Measurements from ENCODE around the gene GAL3ST3. TPM values are rescaled to one million over a fixed set of nuclear protein-coding genes. Genes with fewer than 3 reads are reported as not detected.

The GAL3ST3 gene
- total RNA-seq, 1 experiment from 2014 or later = 1.8 TPM

GRCh38 chr11:66052664-66052982 lies 3.7 kb upstream of the GAL3ST3 start:
- intact Hi-C loops (cut with micrococcal nuclease; ENCODE audit: unreplicated experiment) = loop anchor here (2.0 kb wide), 1 partner anchor 50 kb away; the partner anchor contains the start of genes BANF1 and EIF1AD
- Histone ChIP-seq H3K27me3 (replicated peaks; ENCODE audit: insufficient read depth, low read depth, low read length, poor library complexity) (no peaks in the 10 kb centered on the region), H3K4me3 (ENCODE audit: low read depth, low read length, poor library complexity, severe bottlenecking) (peak overlapping the region; percentile 99), H3K9me3 (ENCODE audit: low read depth, low read length, poor library complexity, severe bottlenecking) (no peaks in the 10 kb centered on the region), H3K4me1 (ENCODE audit: insufficient read depth, low read length, poor library complexity, severe bottlenecking) (peaks cover 21% of the 10 kb centered on the region), H3K27ac (ENCODE audit: low read depth, low read length, poor library complexity, severe bottlenecking) (peak overlapping the region; percentile 89), H3K36me3 (ENCODE audit: insufficient read depth, low read length, poor library complexity, severe bottlenecking) (peaks cover 34% of the 10 kb centered on the region)
- ChIA-PET POLR2A (ENCODE audit: low non-redundant PET) (no interaction called here), CTCF (interaction anchor here (0.9 to 1.0 kb wide), 2 partner anchors 17 to 164 kb away, joined by 3 to 4 read pairs; partner anchors contain the start of gene FIBP)
- TF ChIP-seq EZH2 (IDR thresholded peaks at IDR 0.05; ENCODE audit: borderline replicate concordance, low read depth, low read length, poor library complexity, severe bottlenecking) = no peak
- no peak for TF ChIP-seq CTCF (conservative IDR thresholded peaks at IDR 0.05; ENCODE audit: low read depth, low read length)
- no TSS peak for BruUV-seq (replicated peaks)
- no peak for DNase-seq (ENCODE audit: low spot score)

- Histone ChIP-seq H3K27me3 (replicated peaks; ENCODE audit: insufficient read depth, low read depth, low read length, poor library complexity) (no peaks in the 10 kb centered on the region), H3K4me1 (ENCODE audit: insufficient read depth, low read length, poor library complexity, severe bottlenecking) (peaks cover 21% of the 10 kb centered on the region), H3K27ac (ENCODE audit: low read depth, low read length, poor library complexity, severe bottlenecking) (peak within 1 kb of the TSS; percentile 89), H3K9me3 (ENCODE audit: low read depth, low read length, poor library complexity, severe bottlenecking) (no peaks in the 10 kb centered on the region), H3K4me3 (ENCODE audit: low read depth, low read length, poor library complexity, severe bottlenecking) (peak within 1 kb of the TSS; percentile 99), H3K36me3 (ENCODE audit: insufficient read depth, low read length, poor library complexity, severe bottlenecking) (peaks cover 27% of the 10 kb centered on the region)
- TSS peak; percentile 93 for BruUV-seq (replicated peaks)
- intact Hi-C loops (cut with micrococcal nuclease; ENCODE audit: unreplicated experiment) = loop anchor here (2.0 kb wide), 1 partner anchor 49 kb away; the partner anchor contains the start of genes BANF1 and EIF1AD
- TF ChIP-seq EZH2 (IDR thresholded peaks at IDR 0.05; ENCODE audit: borderline replicate concordance, low read depth, low read length, poor library complexity, severe bottlenecking) (no peak), CTCF (conservative IDR thresholded peaks at IDR 0.05; ENCODE audit: low read depth, low read length) (no peak)
- peak; percentile 100 for DNase-seq (ENCODE audit: low spot score)
- CTCF ChIA-PET = interaction anchor here (0.6 to 1.4 kb wide), 4 partner anchors 17 to 164 kb away, joined by 3 to 5 read pairs (median 4); partner anchors contain the start of genes CCDC85B and FIBP
- POLR2A ChIA-PET (ENCODE audit: low non-redundant PET) = interaction anchor here (0.6 kb wide), 1 partner anchor 261 kb away, joined by 3 read pairs; no protein-coding TSS in a partner anchor
Measured at GRCh38 chr11:66051766-66052663, 3.1 kb upstream of the GAL3ST3 start, which contains the start of gene SF3B2. Gene SF3B2, plus strand, starts transcription at chr11:66052364. Its CDS starts 21 bp downstream, at chr11:66052385.

GRCh38 chr11:66051371-66051765 lies 2.4 kb upstream of the GAL3ST3 start:
- H3K36me3 ChIP-seq (ENCODE audit: insufficient read depth, low read length, poor library complexity, severe bottlenecking) = peaks cover 21% of the 10 kb centered on the region
- H3K27me3 ChIP-seq (replicated peaks; ENCODE audit: insufficient read depth, low read depth, low read length, poor library complexity) = no peaks in the 10 kb centered on the region
- ChIA-PET POLR2A (ENCODE audit: low non-redundant PET) (interaction anchor here (0.6 kb wide), 2 partner anchors 16 to 262 kb away, joined by 3 to 5 read pairs; no protein-coding TSS in a partner anchor), CTCF (interaction anchor here (0.6 to 1.4 kb wide), 2 partner anchors 85 to 160 kb away, joined by 3 to 5 read pairs; partner anchors contain the start of gene CCDC85B)
- peaks cover 21% of the 10 kb centered on the region for H3K4me1 ChIP-seq (ENCODE audit: insufficient read depth, low read length, poor library complexity, severe bottlenecking)
- BruUV-seq (replicated peaks) = no TSS peak
- intact Hi-C loops (cut with micrococcal nuclease; ENCODE audit: unreplicated experiment) = no loop called here
- peak overlapping the region; percentile 89 for H3K27ac ChIP-seq (ENCODE audit: low read depth, low read length, poor library complexity, severe bottlenecking)
- no peak for DNase-seq (ENCODE audit: low spot score)
- H3K9me3 ChIP-seq (ENCODE audit: low read depth, low read length, poor library complexity, severe bottlenecking) = no peaks in the 10 kb centered on the region
- TF ChIP-seq CTCF (conservative IDR thresholded peaks at IDR 0.05; ENCODE audit: low read depth, low read length) = no peak
- TF ChIP-seq EZH2 (IDR thresholded peaks at IDR 0.05; ENCODE audit: borderline replicate concordance, low read depth, low read length, poor library complexity, severe bottlenecking) = no peak
- H3K4me3 ChIP-seq (ENCODE audit: low read depth, low read length, poor library complexity, severe bottlenecking) = peak overlapping the region; percentile 99
